Panc1 (cell line): ENCODE measurements around the gene CKLF. TPM values are rescaled to one million over a fixed set of nuclear protein-coding genes. Genes with fewer than 3 reads are reported as not detected.

Experiments
- ATAC-seq: fragments of 200-7000 bp; cut with Tn5 transposase; 2 replicates; pipeline ENCODE4 v1.9.1; 2020; ENCODE audit warnings: mild to moderate bottlenecking, moderate library complexity
- BruUV-seq: library from RNA; stranded (reverse); fragments of 400-500 nt; replicated peaks from 2 replicates; lab custom pipeline; 2021; lab: Mats Ljungman, UMichigan
- CTCF ChIA-PET: fragments of 300-600 bp; sonication (Branson Sonifier 250); formaldehyde crosslinking; loops from one replicate; lab custom pipeline; 2022; ENCODE audit warnings: antibody characterized with exemption; lab: Charles Lee
- POLR2A ChIA-PET: fragments of 300-600 bp; sonication (Branson Sonifier 250); formaldehyde crosslinking; loops from one replicate; lab custom pipeline; 2022; ENCODE audit warnings: antibody characterized with exemption; lab: Charles Lee
- DNase-seq: peaks from one replicate; pipeline ENCODE4 v3.0.0-alpha.2; 2010; ENCODE audit warnings: low read depth, low spot score
- H3K27ac ChIP-seq: 2 replicates; pipeline ENCODE4 v1.5.1; 2011; ENCODE audit warnings: mild to moderate bottlenecking, low read length, inconsistent platforms
- H3K27me3 ChIP-seq: fragments of 200-500 bp; sonication (Bioruptor generic); 2 replicates; pipeline ENCODE4 v1.6.0; 2014; ENCODE audit warnings: low read length, inconsistent platforms; ENCODE audit not compliant: control insufficient read depth, insufficient read depth
- H3K36me3 ChIP-seq: fragments of 200-500 bp; sonication (Bioruptor generic); 2 replicates; pipeline ENCODE4 v1.5.1; 2014; ENCODE audit warnings: inconsistent platforms, mild to moderate bottlenecking, low read length, moderate library complexity; ENCODE audit not compliant: control insufficient read depth, insufficient read depth
- H3K4me1 ChIP-seq: 2 replicates; pipeline ENCODE4 v1.5.1; 2011; ENCODE audit warnings: inconsistent platforms, mild to moderate bottlenecking, low read length, moderate library complexity; ENCODE audit not compliant: control insufficient read depth, insufficient read depth
- H3K4me3 ChIP-seq, 2 experiments: 2 replicates each; pipeline ENCODE4 v1.5.1; 2011 to 2012; ENCODE audit warnings: low read depth in 2 of 2, low read length in 2 of 2, mild to moderate bottlenecking in 2 of 2, inconsistent platforms in 1 of 2, moderate library complexity in 1 of 2
- H3K9me3 ChIP-seq: fragments of 200-500 bp; sonication (Bioruptor generic); 2 replicates; pipeline ENCODE4 v1.5.1; 2014; ENCODE audit warnings: low read depth, mild to moderate bottlenecking, inconsistent platforms, low read length, moderate library complexity; ENCODE audit not compliant: control insufficient read depth, insufficient read depth
- CTCF ChIP-seq: fragments of 450-650 bp; IDR thresholded peaks from 2 replicates; pipeline ENCODE4 v1.5.1; 2017; ENCODE audit warnings: mild to moderate bottlenecking
- POLR2AphosphoS5 ChIP-seq: IDR thresholded peaks from 2 replicates; pipeline ENCODE4 v1.6.1; 2012; ENCODE audit warnings: mild to moderate bottlenecking, low read depth, low read length, moderate library complexity
- SIN3A ChIP-seq: IDR thresholded peaks from 2 replicates; pipeline ENCODE4 v1.6.1; 2012; ENCODE audit warnings: low read depth, mild to moderate bottlenecking, low read length, moderate library complexity, borderline replicate concordance; ENCODE audit not compliant: insufficient read depth
- TCF7L2 ChIP-seq: IDR thresholded peaks from 2 replicates; pipeline ENCODE4 v1.6.1; 2011; ENCODE audit warnings: mild to moderate bottlenecking, low read depth, low read length, inconsistent platforms
- in situ Hi-C: cut with HindIII; loops from 2 replicates; pipeline ENCODE4 v1.10.0; 2016; ENCODE audit warnings: low sequenced_read_pairs, low pct_unique_long_range_greater_than_20kb
- intact Hi-C: fragments of 100-400 bp; cut with micrococcal nuclease; formaldehyde crosslinking; loops from one replicate; pipeline ENCODE4 v1.10.0; 2022; ENCODE audit not compliant: unreplicated experiment
- total RNA-seq: library from RNA; stranded (reverse); gene quantifications from one replicate; pipeline ENCODE4 v1.2.1, GENCODE V29; 2021; ENCODE audit not compliant: unreplicated experiment
- TF ChIP-seq, protein P1 (sequence below), 2 experiments: IDR thresholded peaks; 2 replicates each; pipeline ENCODE4 v1.6.1; 2011 to 2012; ENCODE audit warnings: low read depth in 2 of 2, control low read depth in 1 of 2, low read length in 1 of 2, mild to moderate bottlenecking in 1 of 2, moderate library complexity in 1 of 2; ENCODE audit not compliant: insufficient read depth in 1 of 2

Gene CKLF
- total RNA-seq, 1 experiment from 2014 or later: 88.1 TPM

- Histone ChIP-seq H3K36me3 (no peaks in the 10 kb centered on the region; the same call in 1 of the 2 replicates), H3K4me1 (peaks cover 44% of the 10 kb centered on the region), H3K9me3 (no peaks in the 10 kb centered on the region), H3K27me3 (no peaks in the 10 kb centered on the region), H3K27ac (peak overlapping the region; percentile 96), H3K4me3 (peak overlapping the region; percentile 75 to 86)
- in situ Hi-C loops: no loop called here
- no peak for DNase-seq
- CTCF ChIA-PET: no interaction called here
- intact Hi-C loops: no loop called here
- 0 out of 2 replicates have a peak, but pooled peaks have one; percentile 1 for ATAC-seq
- POLR2A ChIA-PET: interaction anchor here (0.7 kb wide), 1 partner anchor 11 kb away, joined by 4 read pairs; no protein-coding TSS in a partner anchor
- TF ChIP-seq SIN3A (no peak), POLR2AphosphoS5 (no peak), CTCF (no peak; the same call in 1 of the 2 replicates)
- BruUV-seq: no TSS peak
Observed at GRCh38 chr16:66551788-66552285, 539 bp upstream of the CKLF start.

DNA sequence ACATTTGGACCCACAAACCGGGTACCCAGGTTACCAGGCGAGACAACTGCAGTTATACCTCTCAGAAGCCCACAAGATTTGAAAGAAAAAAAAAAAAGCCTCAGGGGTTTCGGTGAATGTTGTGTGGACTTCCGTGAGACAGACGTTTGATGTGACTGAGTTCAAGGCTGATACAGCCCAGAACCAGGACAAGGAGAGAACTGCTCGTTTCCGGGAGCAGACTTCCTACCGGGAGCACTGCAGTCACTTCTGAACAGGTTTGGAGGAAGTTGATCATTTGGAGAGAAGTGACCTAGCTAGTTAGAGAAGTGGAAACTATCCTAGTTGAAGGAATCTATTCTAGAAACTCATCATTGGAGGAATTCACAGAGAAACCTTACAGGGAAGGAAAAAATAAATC lies 847 bp downstream of the CKLF start:
- intact Hi-C loops (no loop called here), in situ Hi-C loops (no loop called here)
- DNase-seq (no peak), ATAC-seq (no peak)
- peaks cover 2% of the 10 kb centered on the region for H3K36me3 ChIP-seq
- H3K4me3 ChIP-seq: peak overlapping the region; percentile 75 to 86
- peak overlapping the region; percentile 96 for H3K27ac ChIP-seq
- peaks cover 42% of the 10 kb centered on the region for H3K4me1 ChIP-seq
- TF ChIP-seq SIN3A (no peak), POLR2AphosphoS5 (no peak), CTCF (no peak), TCF7L2 (no peak)
- TF ChIP-seq, protein P1, sequence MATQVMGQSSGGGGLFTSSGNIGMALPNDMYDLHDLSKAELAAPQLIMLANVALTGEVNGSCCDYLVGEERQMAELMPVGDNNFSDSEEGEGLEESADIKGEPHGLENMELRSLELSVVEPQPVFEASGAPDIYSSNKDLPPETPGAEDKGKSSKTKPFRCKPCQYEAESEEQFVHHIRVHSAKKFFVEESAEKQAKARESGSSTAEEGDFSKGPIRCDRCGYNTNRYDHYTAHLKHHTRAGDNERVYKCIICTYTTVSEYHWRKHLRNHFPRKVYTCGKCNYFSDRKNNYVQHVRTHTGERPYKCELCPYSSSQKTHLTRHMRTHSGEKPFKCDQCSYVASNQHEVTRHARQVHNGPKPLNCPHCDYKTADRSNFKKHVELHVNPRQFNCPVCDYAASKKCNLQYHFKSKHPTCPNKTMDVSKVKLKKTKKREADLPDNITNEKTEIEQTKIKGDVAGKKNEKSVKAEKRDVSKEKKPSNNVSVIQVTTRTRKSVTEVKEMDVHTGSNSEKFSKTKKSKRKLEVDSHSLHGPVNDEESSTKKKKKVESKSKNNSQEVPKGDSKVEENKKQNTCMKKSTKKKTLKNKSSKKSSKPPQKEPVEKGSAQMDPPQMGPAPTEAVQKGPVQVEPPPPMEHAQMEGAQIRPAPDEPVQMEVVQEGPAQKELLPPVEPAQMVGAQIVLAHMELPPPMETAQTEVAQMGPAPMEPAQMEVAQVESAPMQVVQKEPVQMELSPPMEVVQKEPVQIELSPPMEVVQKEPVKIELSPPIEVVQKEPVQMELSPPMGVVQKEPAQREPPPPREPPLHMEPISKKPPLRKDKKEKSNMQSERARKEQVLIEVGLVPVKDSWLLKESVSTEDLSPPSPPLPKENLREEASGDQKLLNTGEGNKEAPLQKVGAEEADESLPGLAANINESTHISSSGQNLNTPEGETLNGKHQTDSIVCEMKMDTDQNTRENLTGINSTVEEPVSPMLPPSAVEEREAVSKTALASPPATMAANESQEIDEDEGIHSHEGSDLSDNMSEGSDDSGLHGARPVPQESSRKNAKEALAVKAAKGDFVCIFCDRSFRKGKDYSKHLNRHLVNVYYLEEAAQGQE (IDR thresholded peaks at IDR 0.05; ENCODE audit: insufficient read depth in 1 of 2, low read depth in 2 of 2, low read length in 1 of 2): no peak
- H3K27me3 ChIP-seq: no peaks in the 10 kb centered on the region
- ChIA-PET POLR2A (no interaction called here), CTCF (no interaction called here)
- no peaks in the 10 kb centered on the region for H3K9me3 ChIP-seq
- no TSS peak for BruUV-seq
